GM23338 (cell line): ENCODE results near the gene GSG1. TPM values are rescaled to one million over a fixed set of nuclear protein-coding genes. Genes with fewer than 3 reads are reported as not detected.

Experiments used
- ATAC-seq: fragments of 200-7000 bp; cut with Tn5 transposase; 3 replicates; pipeline ENCODE4 v1.9.1; 2020
- DNase-seq: peaks from one replicate; pipeline ENCODE4 v3.0.0-alpha.2; 2015; ENCODE audit warnings: low spot score
- H2AFZ ChIP-seq: fragments of 200-600 bp; sonication (generic); 2 replicates; pipeline ENCODE4 v1.8.0; 2016; ENCODE audit warnings: antibody characterized with exemption, mild to moderate bottlenecking, moderate library complexity
- H3F3A ChIP-seq: fragments of 200-600 bp; sonication (generic); replicated peaks from 2 replicates; pipeline ENCODE4 v1.8.0; 2017; ENCODE audit warnings: antibody characterized with exemption, mixed run types, low read depth
- H3K27ac ChIP-seq: fragments of 200-600 bp; sonication (generic); 2 replicates; pipeline ENCODE4 v1.6.1; 2016; ENCODE audit warnings: low read depth
- H3K27me3 ChIP-seq: fragments of 200-600 bp; sonication (generic); 2 replicates; pipeline ENCODE4 v1.8.0; 2016; ENCODE audit warnings: mild to moderate bottlenecking, mixed run types, moderate library complexity; ENCODE audit not compliant: insufficient read depth
- H3K36me3 ChIP-seq: fragments of 200-600 bp; sonication (generic); 2 replicates; pipeline ENCODE4 v1.8.0; 2016; ENCODE audit warnings: mild to moderate bottlenecking; ENCODE audit not compliant: insufficient read depth
- H3K4me1 ChIP-seq: fragments of 200-600 bp; sonication (generic); 2 replicates; pipeline ENCODE4 v1.8.0; 2016; ENCODE audit warnings: mild to moderate bottlenecking, moderate library complexity; ENCODE audit not compliant: insufficient read depth
- H3K4me2 ChIP-seq: fragments of 200-600 bp; sonication (generic); 2 replicates; pipeline ENCODE4 v1.7.1; 2017; ENCODE audit warnings: mixed run types
- H3K4me3 ChIP-seq: fragments of 200-600 bp; sonication (generic); 2 replicates; pipeline ENCODE4 v1.6.1; 2016; ENCODE audit warnings: mixed run types
- H3K79me2 ChIP-seq: fragments of 200-600 bp; sonication (generic); replicated peaks from 2 replicates; pipeline ENCODE4 v1.8.0; 2017; ENCODE audit warnings: mild to moderate bottlenecking; ENCODE audit not compliant: insufficient read depth
- H3K9me2 ChIP-seq: fragments of 200-600 bp; sonication (generic); 2 replicates; pipeline ENCODE4 v1.8.0; 2017; ENCODE audit not compliant: insufficient read depth
- H4K20me1 ChIP-seq: fragments of 200-600 bp; sonication (generic); replicated peaks from 2 replicates; pipeline ENCODE4 v1.8.0; 2017; ENCODE audit warnings: mild to moderate bottlenecking; ENCODE audit not compliant: insufficient read depth
- H3K27ac Mint-ChIP-seq: 2 replicates; pipeline ENCODE4 v1.8.0; 2020; ENCODE audit warnings: inconsistent platforms, mild to moderate bottlenecking, moderate library complexity, mixed read lengths
- H3K27me3 Mint-ChIP-seq: 3 replicates; pipeline ENCODE4 v1.8.0; 2022; ENCODE audit warnings: low read depth, mild to moderate bottlenecking, moderate library complexity, mixed read lengths, inconsistent platforms; ENCODE audit not compliant: insufficient read depth, poor library complexity
- H3K36me3 Mint-ChIP-seq: 3 replicates; pipeline ENCODE4 v1.8.0; 2021; ENCODE audit warnings: low read depth, mild to moderate bottlenecking, inconsistent platforms, moderate library complexity, mixed read lengths
- H3K4me1 Mint-ChIP-seq: 3 replicates; pipeline ENCODE4 v1.8.0; 2020; ENCODE audit warnings: mild to moderate bottlenecking, inconsistent platforms, mixed read lengths
- H3K4me3 Mint-ChIP-seq: 3 replicates; pipeline ENCODE4 v1.8.0; 2021; ENCODE audit warnings: moderate library complexity, mild to moderate bottlenecking, inconsistent platforms, mixed read lengths
- H3K9me3 Mint-ChIP-seq: 3 replicates; pipeline ENCODE4 v1.8.0; 2020; ENCODE audit warnings: moderate library complexity, mild to moderate bottlenecking, inconsistent platforms, mixed read lengths
- ETS1 ChIP-seq: IDR thresholded peaks from 2 replicates; pipeline ENCODE4 v1.6.1; 2016; ENCODE audit warnings: antibody characterized with exemption
- EZH2 ChIP-seq: fragments of 200-600 bp; sonication (generic); IDR thresholded peaks from one replicate; pipeline ENCODE4 v1.8.0; 2017; ENCODE audit warnings: antibody characterized with exemption, mild to moderate bottlenecking, low read depth; ENCODE audit not compliant: unreplicated experiment
- ZNF114 ChIP-seq: fragments of 250-450 bp; sonication (Bioruptor Pico); IDR thresholded peaks from 2 replicates; pipeline ENCODE4 v1.5.0; 2020; ENCODE audit warnings: mild to moderate bottlenecking, moderate library complexity
- ZNF331 ChIP-seq: fragments of 250-450 bp; sonication (Bioruptor Pico); IDR thresholded peaks from 2 replicates; pipeline ENCODE4 v1.5.0; 2020; ENCODE audit warnings: low read depth, mild to moderate bottlenecking, moderate library complexity
- polyA plus RNA-seq: library from polyadenylated mRNA; unstranded; fragments of >200 nt; fragmentation: Nextera tagmentation; extraction: Ambion mirVana; gene quantifications from 2 replicates; pipeline ENCODE4 v1.2.1, GENCODE V29; 2016
- total RNA-seq: library from RNA; depleted of rRNA; stranded (reverse); fragments of >200 nt; shearing (Covaris generic); gene quantifications from 2 replicates; pipeline ENCODE4 v1.2.3, GENCODE V29; 2014
- TF ChIP-seq, protein P1 (sequence below): fragments of 250-450 bp; sonication (Bioruptor Pico); IDR thresholded peaks from 2 replicates; pipeline ENCODE4 v1.5.0; 2020; ENCODE audit warnings: mild to moderate bottlenecking, moderate library complexity
- TF ChIP-seq, protein P2 (sequence below), 2 experiments: fragments of 200-600 bp in 1 of 2; sonication (generic) in 1 of 2; conservative IDR thresholded peaks; 2 replicates each; pipeline versions ENCODE4 v1.5.1 to v1.6.1; 2016 to 2017; ENCODE audit warnings: antibody characterized with exemption in 2 of 2, low read depth in 2 of 2, mild to moderate bottlenecking in 2 of 2, moderate library complexity in 1 of 2

Gene GSG1
- total and polyA plus RNA-seq, 2 experiments from 2014 or later, result 0.17 to 0.63 TPM

DNA sequence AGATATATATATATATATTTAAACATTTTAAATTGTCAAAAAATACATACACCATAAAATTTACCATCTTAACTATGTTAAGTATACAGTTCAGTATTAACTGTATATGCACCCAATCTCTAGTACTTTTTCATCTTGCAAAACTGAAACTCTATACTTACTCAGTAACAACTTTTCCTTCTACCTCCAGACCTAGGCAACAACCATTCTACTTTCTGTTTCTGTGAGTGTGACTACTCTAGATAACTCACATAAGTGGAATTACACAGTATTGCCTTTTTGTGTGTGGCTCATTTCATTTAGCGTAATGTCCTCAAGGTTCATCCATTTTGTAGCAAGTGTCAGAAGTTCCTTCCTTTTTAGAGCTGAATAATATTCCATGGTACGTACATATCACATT, 51.0 kb downstream of the GSG1 start (continued):
- TF ChIP-seq, protein P1, sequence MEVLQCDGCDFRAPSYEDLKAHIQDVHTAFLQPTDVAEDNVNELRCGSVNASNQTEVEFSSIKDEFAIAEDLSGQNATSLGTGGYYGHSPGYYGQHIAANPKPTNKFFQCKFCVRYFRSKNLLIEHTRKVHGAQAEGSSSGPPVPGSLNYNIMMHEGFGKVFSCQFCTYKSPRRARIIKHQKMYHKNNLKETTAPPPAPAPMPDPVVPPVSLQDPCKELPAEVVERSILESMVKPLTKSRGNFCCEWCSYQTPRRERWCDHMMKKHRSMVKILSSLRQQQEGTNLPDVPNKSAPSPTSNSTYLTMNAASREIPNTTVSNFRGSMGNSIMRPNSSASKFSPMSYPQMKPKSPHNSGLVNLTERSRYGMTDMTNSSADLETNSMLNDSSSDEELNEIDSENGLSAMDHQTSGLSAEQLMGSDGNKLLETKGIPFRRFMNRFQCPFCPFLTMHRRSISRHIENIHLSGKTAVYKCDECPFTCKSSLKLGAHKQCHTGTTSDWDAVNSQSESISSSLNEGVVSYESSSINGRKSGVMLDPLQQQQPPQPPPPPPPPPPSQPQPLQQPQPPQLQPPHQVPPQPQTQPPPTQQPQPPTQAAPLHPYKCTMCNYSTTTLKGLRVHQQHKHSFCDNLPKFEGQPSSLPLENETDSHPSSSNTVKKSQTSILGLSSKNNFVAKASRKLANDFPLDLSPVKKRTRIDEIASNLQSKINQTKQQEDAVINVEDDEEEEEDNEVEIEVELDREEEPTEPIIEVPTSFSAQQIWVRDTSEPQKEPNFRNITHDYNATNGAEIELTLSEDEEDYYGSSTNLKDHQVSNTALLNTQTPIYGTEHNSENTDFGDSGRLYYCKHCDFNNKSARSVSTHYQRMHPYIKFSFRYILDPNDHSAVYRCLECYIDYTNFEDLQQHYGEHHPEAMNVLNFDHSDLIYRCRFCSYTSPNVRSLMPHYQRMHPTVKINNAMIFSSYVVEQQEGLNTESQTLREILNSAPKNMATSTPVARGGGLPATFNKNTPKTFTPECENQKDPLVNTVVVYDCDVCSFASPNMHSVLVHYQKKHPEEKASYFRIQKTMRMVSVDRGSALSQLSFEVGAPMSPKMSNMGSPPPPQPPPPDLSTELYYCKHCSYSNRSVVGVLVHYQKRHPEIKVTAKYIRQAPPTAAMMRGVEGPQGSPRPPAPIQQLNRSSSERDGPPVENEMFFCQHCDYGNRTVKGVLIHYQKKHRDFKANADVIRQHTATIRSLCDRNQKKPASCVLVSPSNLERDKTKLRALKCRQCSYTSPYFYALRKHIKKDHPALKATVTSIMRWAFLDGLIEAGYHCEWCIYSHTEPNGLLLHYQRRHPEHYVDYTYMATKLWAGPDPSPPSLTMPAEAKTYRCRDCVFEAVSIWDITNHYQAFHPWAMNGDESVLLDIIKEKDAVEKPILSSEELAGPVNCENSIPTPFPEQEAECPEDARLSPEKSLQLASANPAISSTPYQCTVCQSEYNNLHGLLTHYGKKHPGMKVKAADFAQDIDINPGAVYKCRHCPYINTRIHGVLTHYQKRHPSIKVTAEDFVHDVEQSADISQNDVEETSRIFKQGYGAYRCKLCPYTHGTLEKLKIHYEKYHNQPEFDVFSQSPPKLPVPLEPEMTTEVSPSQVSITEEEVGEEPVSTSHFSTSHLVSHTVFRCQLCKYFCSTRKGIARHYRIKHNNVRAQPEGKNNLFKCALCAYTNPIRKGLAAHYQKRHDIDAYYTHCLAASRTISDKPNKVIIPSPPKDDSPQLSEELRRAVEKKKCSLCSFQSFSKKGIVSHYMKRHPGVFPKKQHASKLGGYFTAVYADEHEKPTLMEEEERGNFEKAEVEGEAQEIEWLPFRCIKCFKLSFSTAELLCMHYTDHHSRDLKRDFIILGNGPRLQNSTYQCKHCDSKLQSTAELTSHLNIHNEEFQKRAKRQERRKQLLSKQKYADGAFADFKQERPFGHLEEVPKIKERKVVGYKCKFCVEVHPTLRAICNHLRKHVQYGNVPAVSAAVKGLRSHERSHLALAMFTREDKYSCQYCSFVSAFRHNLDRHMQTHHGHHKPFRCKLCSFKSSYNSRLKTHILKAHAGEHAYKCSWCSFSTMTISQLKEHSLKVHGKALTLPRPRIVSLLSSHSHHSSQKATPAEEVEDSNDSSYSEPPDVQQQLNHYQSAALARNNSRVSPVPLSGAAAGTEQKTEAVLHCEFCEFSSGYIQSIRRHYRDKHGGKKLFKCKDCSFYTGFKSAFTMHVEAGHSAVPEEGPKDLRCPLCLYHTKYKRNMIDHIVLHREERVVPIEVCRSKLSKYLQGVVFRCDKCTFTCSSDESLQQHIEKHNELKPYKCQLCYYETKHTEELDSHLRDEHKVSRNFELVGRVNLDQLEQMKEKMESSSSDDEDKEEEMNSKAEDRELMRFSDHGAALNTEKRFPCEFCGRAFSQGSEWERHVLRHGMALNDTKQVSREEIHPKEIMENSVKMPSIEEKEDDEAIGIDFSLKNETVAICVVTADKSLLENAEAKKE, result no peak
- TF ChIP-seq, protein P2, sequence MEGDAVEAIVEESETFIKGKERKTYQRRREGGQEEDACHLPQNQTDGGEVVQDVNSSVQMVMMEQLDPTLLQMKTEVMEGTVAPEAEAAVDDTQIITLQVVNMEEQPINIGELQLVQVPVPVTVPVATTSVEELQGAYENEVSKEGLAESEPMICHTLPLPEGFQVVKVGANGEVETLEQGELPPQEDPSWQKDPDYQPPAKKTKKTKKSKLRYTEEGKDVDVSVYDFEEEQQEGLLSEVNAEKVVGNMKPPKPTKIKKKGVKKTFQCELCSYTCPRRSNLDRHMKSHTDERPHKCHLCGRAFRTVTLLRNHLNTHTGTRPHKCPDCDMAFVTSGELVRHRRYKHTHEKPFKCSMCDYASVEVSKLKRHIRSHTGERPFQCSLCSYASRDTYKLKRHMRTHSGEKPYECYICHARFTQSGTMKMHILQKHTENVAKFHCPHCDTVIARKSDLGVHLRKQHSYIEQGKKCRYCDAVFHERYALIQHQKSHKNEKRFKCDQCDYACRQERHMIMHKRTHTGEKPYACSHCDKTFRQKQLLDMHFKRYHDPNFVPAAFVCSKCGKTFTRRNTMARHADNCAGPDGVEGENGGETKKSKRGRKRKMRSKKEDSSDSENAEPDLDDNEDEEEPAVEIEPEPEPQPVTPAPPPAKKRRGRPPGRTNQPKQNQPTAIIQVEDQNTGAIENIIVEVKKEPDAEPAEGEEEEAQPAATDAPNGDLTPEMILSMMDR (conservative IDR thresholded peaks at IDR 0.05; ENCODE audit: low read depth in 2 of 2), result no peak
- no peak for TF ChIP-seq ZNF331 (CRISPR knock-in tag)

GRCh38 chr12:13049816-13050215, 53.7 kb downstream of the GSG1 start:
- Histone ChIP-seq H3F3A (no peaks in the 10 kb centered on the region), H3K36me3 (peaks cover 21% of the 10 kb centered on the region), H3K4me1 (peaks cover 12% of the 10 kb centered on the region; the same call in 1 of the 2 replicates), H4K20me1 (no peaks in the 10 kb centered on the region; the same call in 1 of the 2 replicates), H3K79me2 (peaks cover 82% of the 10 kb centered on the region), H3K4me2 (no peak overlapping the region), H3K27ac (no peak overlapping the region), H3K27me3 (no peaks in the 10 kb centered on the region), H2AFZ (no peak overlapping the region), H3K9me2 (peaks cover 3% of the 10 kb centered on the region; the same call in 1 of the 2 replicates), H3K4me3 (no peak overlapping the region)
- Mint-ChIP-seq H3K27me3 (peaks cover 2% of the 10 kb centered on the region), H3K36me3 (peaks cover 28% of the 10 kb centered on the region), H3K9me3 (peaks cover 25% of the 10 kb centered on the region), H3K27ac (no peak overlapping the region), H3K4me1 (peaks cover 37% of the 10 kb centered on the region), H3K4me3 (no peak overlapping the region)
- ATAC-seq (peak; percentile 70), DNase-seq (peak; percentile 28)
- TF ChIP-seq ZNF331 (CRISPR knock-in tag) (no peak), EZH2 (no peak), ZNF114 (CRISPR knock-in tag) (no peak), ETS1 (no peak)
- TF ChIP-seq, protein P1, result no peak
